ENCODE data around the gene ATP10D. TPM values are rescaled to one million over a fixed set of nuclear protein-coding genes. Genes with fewer than 3 reads are reported as not detected.

ATP10D gene
- polyA plus RNA-seq, 1 of the 3 experiments (the other 2 are of a cell fraction): 7.9 TPM

DNA sequence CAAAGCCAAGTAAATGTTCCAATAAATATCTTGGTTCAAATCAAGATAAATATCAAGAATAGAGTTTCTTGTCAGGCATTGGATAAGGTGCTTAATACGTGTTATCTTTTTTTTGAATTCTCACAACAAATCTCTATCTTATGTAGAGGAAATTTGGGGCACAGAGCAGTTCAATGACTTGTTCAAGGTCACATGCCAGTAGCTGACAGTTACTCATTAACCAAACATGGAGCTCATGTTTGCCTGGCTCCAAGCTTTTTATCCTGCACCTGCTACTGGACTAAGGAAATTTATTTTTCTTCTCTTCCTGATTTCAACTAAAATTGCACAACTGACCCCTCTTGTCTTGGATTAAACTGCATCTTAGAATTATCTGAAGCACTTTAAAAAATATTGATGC, 76.3 kb downstream of the ATP10D start:
- no peaks in the 10 kb centered on the region for H4K20me1 ChIP-seq (ENCODE audit: insufficient read depth)
- H2AFZ ChIP-seq (ENCODE audit: low read depth): no peak overlapping the region
- no peaks in the 10 kb centered on the region for H3F3A ChIP-seq (replicated peaks; ENCODE audit: insufficient read depth)
- no peak overlapping the region for H3K9ac ChIP-seq
- no peak for DNase-seq
- WGBS (ENCODE audit: low lambda C conversion rate): 57% methylated on average over 1 of the region's 1 CpG
- peaks cover 7 to 10% of the 10 kb centered on the region in 2 experiments; a peak in 2 of 4 replicates for H3K4me1 ChIP-seq (ENCODE audit: control insufficient read depth in 1 of 2, insufficient read depth in 2 of 2, low read depth in 1 of 2, low read length in 1 of 2)
- no peaks in the 10 kb centered on the region for H3K9me2 ChIP-seq
- H3K27me3 ChIP-seq (ENCODE audit: insufficient read depth): no peaks in the 10 kb centered on the region
- H3K36me3 ChIP-seq (replicated peaks in 1 of 2; ENCODE audit: control insufficient read depth in 1 of 2, insufficient read depth in 2 of 2, low read length in 1 of 2): peaks cover 16 to 29% of the 10 kb centered on the region in 2 experiments
- H3K27ac ChIP-seq (ENCODE audit: low read depth in 2 of 2, low read length in 1 of 2): peak overlapping the region in 1 of 2 experiments; percentile 88; a peak in 1 of 4 replicates
- ChIA-PET POLR2A (no interaction called here), CTCF (interaction anchor here (1.5 kb wide), 1 partner anchor 175 kb away, joined by 4 read pairs; no protein-coding TSS in a partner anchor)
- no peaks in the 10 kb centered on the region for H3K9me3 ChIP-seq
- H3K4me3 ChIP-seq (ENCODE audit: low read depth in 2 of 2, low read length in 1 of 2): no peak overlapping the region
- no peaks in the 10 kb centered on the region for H3K79me2 ChIP-seq (ENCODE audit: insufficient read depth)
- TF ChIP-seq, protein P1, sequence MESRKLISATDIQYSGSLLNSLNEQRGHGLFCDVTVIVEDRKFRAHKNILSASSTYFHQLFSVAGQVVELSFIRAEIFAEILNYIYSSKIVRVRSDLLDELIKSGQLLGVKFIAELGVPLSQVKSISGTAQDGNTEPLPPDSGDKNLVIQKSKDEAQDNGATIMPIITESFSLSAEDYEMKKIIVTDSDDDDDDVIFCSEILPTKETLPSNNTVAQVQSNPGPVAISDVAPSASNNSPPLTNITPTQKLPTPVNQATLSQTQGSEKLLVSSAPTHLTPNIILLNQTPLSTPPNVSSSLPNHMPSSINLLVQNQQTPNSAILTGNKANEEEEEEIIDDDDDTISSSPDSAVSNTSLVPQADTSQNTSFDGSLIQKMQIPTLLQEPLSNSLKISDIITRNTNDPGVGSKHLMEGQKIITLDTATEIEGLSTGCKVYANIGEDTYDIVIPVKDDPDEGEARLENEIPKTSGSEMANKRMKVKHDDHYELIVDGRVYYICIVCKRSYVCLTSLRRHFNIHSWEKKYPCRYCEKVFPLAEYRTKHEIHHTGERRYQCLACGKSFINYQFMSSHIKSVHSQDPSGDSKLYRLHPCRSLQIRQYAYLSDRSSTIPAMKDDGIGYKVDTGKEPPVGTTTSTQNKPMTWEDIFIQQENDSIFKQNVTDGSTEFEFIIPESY (IDR thresholded peaks at IDR 0.05; ENCODE audit: borderline replicate concordance, low read depth): no peak
- TF ChIP-seq GABPA (IDR thresholded peaks at IDR 0.05; ENCODE audit: low read depth) (no peak), GATA2 (CRISPR knock-in tag; IDR thresholded peaks at IDR 0.05) (no peak), REST (IDR thresholded peaks at IDR 0.05; ENCODE audit: low read depth, low read length) (no peak), TCF12 (IDR thresholded peaks at IDR 0.05) (no peak), MXI1 (IDR thresholded peaks at IDR 0.05; ENCODE audit: low read depth, low read length) (no peak), USF2 (IDR thresholded peaks at IDR 0.05; ENCODE audit: borderline replicate concordance, low read depth, low read length) (no peak), CHD2 (IDR thresholded peaks at IDR 0.05; ENCODE audit: low read length, partially characterized antibody) (no peak), RCOR1 (IDR thresholded peaks at IDR 0.05; ENCODE audit: low read length) (no peak), FOSL2 (IDR thresholded peaks at IDR 0.05; ENCODE audit: borderline replicate concordance, low read depth) (no peak)
- no peak overlapping the region for H3K4me2 ChIP-seq

GRCh38 chr4:47562297-47562696, 77.2 kb downstream of the ATP10D start:
- Histone ChIP-seq H3K9me2 (no peaks in the 10 kb centered on the region), H3K9me3 (no peaks in the 10 kb centered on the region), H4K20me1 (ENCODE audit: insufficient read depth) (no peaks in the 10 kb centered on the region), H3K36me3 (replicated peaks in 1 of 2; ENCODE audit: control insufficient read depth in 1 of 2, insufficient read depth in 2 of 2, low read length in 1 of 2) (peaks cover 16 to 34% of the 10 kb centered on the region in 2 experiments), H3F3A (replicated peaks; ENCODE audit: insufficient read depth) (no peaks in the 10 kb centered on the region), H3K4me1 (ENCODE audit: control insufficient read depth in 1 of 2, insufficient read depth in 2 of 2, low read depth in 1 of 2, low read length in 1 of 2) (peaks cover 7 to 10% of the 10 kb centered on the region in 2 experiments; a peak in 2 of 4 replicates), H3K79me2 (ENCODE audit: insufficient read depth) (no peaks in the 10 kb centered on the region), H2AFZ (ENCODE audit: low read depth) (no peak overlapping the region), H3K27ac (ENCODE audit: low read depth in 2 of 2, low read length in 1 of 2) (peak overlapping the region; percentile 12 to 88), H3K27me3 (ENCODE audit: insufficient read depth) (no peaks in the 10 kb centered on the region), H3K9ac (no peak overlapping the region), H3K4me2 (no peak overlapping the region), H3K4me3 (ENCODE audit: low read depth in 2 of 2, low read length in 1 of 2) (no peak overlapping the region)
- no peak for DNase-seq
- 29% methylated on average over 3 of the region's 3 CpGs for WGBS (ENCODE audit: low lambda C conversion rate)
- CTCF ChIA-PET: interaction anchor here (1.5 kb wide), 1 partner anchor 176 kb away, joined by 4 read pairs; no protein-coding TSS in a partner anchor
- POLR2A ChIA-PET: no interaction called here
- TF ChIP-seq FOXM1 (IDR thresholded peaks at IDR 0.05; ENCODE audit: low read depth): 0 out of 2 replicates have a peak, but pooled peaks have one; percentile 46
- TF ChIP-seq TCF12 (IDR thresholded peaks at IDR 0.05): peak; percentile 86
- no peak for TF ChIP-seq TAF1 (IDR thresholded peaks at IDR 0.05; ENCODE audit: borderline replicate concordance, low read depth, low read length)
- no peak for TF ChIP-seq REST (IDR thresholded peaks at IDR 0.05; ENCODE audit: low read depth, low read length)
- no peak for TF ChIP-seq NRF1 (IDR thresholded peaks at IDR 0.05; ENCODE audit: low read depth, low read length)
- peak; percentile 73 for TF ChIP-seq PBX3 (IDR thresholded peaks at IDR 0.05)
- TF ChIP-seq FOXJ3 (CRISPR knock-in tag; IDR thresholded peaks at IDR 0.05): no peak
- TF ChIP-seq MEF2A (IDR thresholded peaks at IDR 0.05; ENCODE audit: borderline replicate concordance, low read depth): peak; percentile 40; the same call in 1 of the 2 replicates
